ENCODE results near the gene FYB1.
A peak's percentile ranks its signal among the peaks of the same experiment; 100 is the strongest.

FYB1 gene

DNA sequence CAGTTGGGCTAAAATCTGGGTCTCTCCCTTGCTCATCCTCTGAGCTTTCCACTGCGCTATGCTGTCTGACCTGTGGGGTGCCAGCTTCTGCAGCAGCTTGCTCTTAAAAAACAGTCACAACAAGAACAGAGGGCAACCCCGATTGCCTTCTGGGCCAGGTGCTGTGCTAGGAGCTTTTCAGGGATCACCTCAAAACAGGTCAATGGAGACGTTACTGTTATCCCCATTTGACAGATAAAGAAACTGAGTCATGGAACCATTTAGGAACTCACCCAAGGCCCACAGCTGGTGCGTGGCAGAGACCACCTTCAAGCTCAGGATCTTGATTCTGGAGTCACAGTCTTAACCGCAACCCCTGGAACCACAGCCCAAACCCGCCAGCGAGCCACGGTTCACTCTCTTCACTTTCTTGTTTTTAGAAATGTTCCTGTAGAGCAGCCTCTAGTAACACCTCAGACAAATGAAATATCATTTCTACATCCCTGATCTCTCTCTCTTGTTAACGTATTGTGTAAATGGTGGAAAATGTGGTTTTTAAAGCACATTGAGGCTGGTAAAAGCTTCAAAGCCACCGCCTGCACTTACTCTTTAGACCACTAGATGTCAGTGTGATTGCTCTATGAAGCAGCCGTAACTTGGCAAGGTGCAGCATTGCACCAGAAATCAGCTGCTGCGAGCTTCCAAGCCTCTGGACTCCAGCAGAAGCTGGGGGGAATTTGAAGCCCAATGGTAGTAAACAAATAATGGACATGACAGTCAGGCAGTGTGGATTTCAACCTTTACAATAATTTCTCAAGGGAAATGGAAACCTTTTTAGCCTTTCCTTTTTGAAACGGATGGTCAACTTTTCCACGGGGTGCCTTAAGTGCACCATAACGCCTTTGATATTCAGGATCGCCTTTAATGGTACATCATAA is 1.7 kb downstream of the FYB1 start:
- peak overlapping the region; percentile 78 to 80 for H3K4me3 Mint-ChIP-seq
- ATAC-seq, result peak; percentile 84
- H3K4me1 Mint-ChIP-seq, result peaks cover 70% of the 10 kb centered on the region
- H3K27ac Mint-ChIP-seq, result peak overlapping the region; percentile 23 to 85
- DNase-seq, result peak; percentile 78 to 82
- no peaks in the 10 kb centered on the region for H3K9me3 Mint-ChIP-seq
- H3K27me3 Mint-ChIP-seq, result no peaks in the 10 kb centered on the region

- Mint-ChIP-seq H3K27ac (peak overlapping the region; percentile 66 to 81), H3K27me3 (no peaks in the 10 kb centered on the region), H3K4me1 (peaks cover 79% of the 10 kb centered on the region), H3K4me3 (peak overlapping the region; percentile 78 to 80), H3K9me3 (no peaks in the 10 kb centered on the region)
- ATAC-seq, result no peak
- DNase-seq, result no peak
Measured at GRCh38 chr5:39216631-39217030, 2.7 kb downstream of the FYB1 start.

DNA sequence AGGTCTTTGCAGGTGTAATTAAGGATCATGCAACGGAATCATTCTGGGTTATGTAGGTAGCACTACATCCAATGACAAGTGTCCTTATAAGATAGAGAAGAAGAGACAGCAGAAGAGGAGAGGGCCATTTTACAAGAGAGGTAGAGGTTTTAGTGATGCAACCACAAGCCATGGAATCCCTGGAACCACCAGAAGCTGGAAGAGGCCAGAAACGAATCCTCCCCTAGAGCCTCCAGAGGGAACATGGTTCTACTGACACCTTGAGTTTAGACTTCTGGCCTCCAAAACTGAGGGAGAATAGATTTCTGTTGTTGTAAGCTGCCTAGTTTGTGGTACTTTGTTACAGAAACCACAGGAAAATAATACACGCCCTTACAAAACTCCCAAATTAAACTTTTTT is 3.5 kb downstream of the FYB1 start:
- Mint-ChIP-seq H3K4me3 (peak overlapping the region; percentile 53 to 78), H3K4me1 (peaks cover 82% of the 10 kb centered on the region), H3K9me3 (no peaks in the 10 kb centered on the region), H3K27ac (peak overlapping the region in 1 of 2 donors; percentile 70), H3K27me3 (no peaks in the 10 kb centered on the region)
- no peak for DNase-seq
- ATAC-seq, result no peak

- H3K9me3 Mint-ChIP-seq, result no peaks in the 10 kb centered on the region
- DNase-seq, result peak in 1 of 2 donors; percentile 46
- peak; percentile 27 for ATAC-seq
- no peaks in the 10 kb centered on the region for H3K27me3 Mint-ChIP-seq
- H3K4me1 Mint-ChIP-seq, result peaks cover 83% of the 10 kb centered on the region
- H3K27ac Mint-ChIP-seq, result peak overlapping the region; percentile 70 to 89
- peak overlapping the region; percentile 53 to 81 for H3K4me3 Mint-ChIP-seq
Measured at GRCh38 chr5:39214912-39215709, 4.3 kb downstream of the FYB1 start.

- DNase-seq (no peak), ATAC-seq (peak; percentile 22)
Measured at GRCh38 chr5:39213447-39214207, 5.7 kb downstream of the FYB1 start.

DNA sequence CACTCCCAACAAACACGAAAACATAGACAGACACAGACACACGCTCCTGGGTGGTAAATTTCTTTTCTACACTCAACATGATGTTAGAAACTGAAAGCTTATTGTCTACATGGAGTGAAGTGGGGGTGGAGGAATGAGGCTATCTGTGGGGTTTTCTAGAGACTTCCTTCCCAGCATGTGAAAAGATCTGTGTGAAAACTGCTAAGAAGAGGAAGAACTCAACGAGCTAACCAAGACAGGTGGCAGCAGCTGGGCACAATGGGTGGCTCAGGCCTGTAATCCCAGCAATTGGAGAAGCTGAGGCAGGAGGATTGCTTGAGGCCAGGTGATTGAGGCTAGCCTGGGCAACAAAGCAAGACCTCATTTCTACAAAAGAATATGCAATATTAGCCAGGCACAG is 7.6 kb downstream of the FYB1 start:
- Mint-ChIP-seq H3K27ac (peak overlapping the region; percentile 94 to 98), H3K4me3 (peak overlapping the region; percentile 80 to 82), H3K4me1 (peaks cover 98% of the 10 kb centered on the region), H3K9me3 (no peaks in the 10 kb centered on the region), H3K27me3 (no peaks in the 10 kb centered on the region)
- no peak for ATAC-seq
- no peak for DNase-seq

More at GRCh38 chr5:39213447-39214207, 5.7 kb downstream of the FYB1 start:
- Mint-ChIP-seq H3K9me3 (no peaks in the 10 kb centered on the region), H3K4me1 (peaks cover 83% of the 10 kb centered on the region), H3K27me3 (no peaks in the 10 kb centered on the region), H3K27ac (peak overlapping the region; percentile 94 to 96), H3K4me3 (peak overlapping the region; percentile 81 to 83)

DNA sequence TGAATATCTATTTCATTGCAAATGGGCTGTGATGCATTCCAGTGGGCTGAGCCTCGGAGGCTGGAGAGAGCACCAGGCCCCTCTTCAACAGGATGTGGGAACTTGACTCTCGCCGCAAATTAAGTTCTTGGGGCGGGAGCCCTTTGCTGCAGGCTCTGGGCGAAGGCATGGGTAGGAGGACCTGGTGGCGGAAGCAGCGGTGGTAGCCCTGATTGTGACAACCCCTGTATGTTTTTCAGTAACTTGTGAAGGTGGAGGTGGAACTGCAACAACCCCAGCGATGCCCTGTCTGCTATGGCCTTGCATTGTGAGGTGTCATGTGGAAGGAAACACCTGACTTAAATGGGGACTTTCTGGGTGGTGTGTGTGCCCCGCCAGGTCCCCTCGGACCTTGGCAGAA is 9.4 kb downstream of the FYB1 start:
- Mint-ChIP-seq H3K27ac (peak overlapping the region; percentile 92 to 98), H3K4me1 (peaks cover 96% of the 10 kb centered on the region), H3K9me3 (no peaks in the 10 kb centered on the region), H3K27me3 (no peaks in the 10 kb centered on the region), H3K4me3 (peak overlapping the region; percentile 80)
- ATAC-seq, result peak; percentile 89
- DNase-seq, result peak; percentile 81 to 90

- Mint-ChIP-seq H3K27ac (peak overlapping the region; percentile 96 to 98), H3K27me3 (no peaks in the 10 kb centered on the region), H3K9me3 (no peaks in the 10 kb centered on the region), H3K4me3 (peak overlapping the region; percentile 80), H3K4me1 (peaks cover 94% of the 10 kb centered on the region)
- peak in 1 of 2 donors; percentile 49 for DNase-seq
- ATAC-seq, result peak; percentile 37
Measured at GRCh38 chr5:39208471-39208870, 10.9 kb downstream of the FYB1 start.

- H3K27me3 Mint-ChIP-seq, result no peaks in the 10 kb centered on the region
- peaks cover 85% of the 10 kb centered on the region for H3K4me1 Mint-ChIP-seq
- H3K9me3 Mint-ChIP-seq, result no peaks in the 10 kb centered on the region
- DNase-seq, result no peak
- no peak for ATAC-seq
- peak overlapping the region; percentile 96 to 98 for H3K27ac Mint-ChIP-seq
- H3K4me3 Mint-ChIP-seq, result peak overlapping the region; percentile 80
Measured at GRCh38 chr5:39207345-39208045, 11.9 kb downstream of the FYB1 start.

DNA sequence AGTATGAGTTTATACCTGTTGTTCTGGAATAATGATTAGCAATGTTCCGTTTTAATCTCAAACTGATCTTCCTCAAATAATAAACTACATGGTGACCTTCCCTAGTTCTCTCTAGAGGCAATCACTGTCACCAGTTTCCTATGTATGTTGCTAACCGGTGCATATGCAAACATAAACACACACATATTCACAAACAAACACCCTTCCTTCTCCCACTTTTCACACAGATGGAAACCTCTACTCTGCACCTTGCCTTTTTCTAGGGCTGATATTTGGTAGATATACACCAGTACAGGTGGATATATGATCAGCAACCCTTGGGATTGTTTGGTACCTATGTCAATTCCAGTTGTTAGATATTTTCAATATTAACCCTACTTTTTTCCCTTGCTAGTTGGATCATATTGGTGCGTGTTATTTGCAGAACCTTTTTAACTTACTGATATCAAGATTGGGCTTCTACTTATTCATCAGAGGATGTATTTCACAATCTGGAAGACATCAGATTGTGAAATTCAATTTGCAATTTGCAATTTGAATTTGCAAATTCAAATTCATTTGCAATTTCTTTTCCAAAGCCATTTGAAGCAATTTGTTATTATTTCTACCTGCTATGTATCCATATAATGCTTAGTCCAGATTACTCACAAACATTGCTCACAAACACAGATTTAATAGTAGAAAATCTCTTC is 12.6 kb downstream of the FYB1 start:
- Mint-ChIP-seq H3K9me3 (no peaks in the 10 kb centered on the region), H3K4me1 (peaks cover 78% of the 10 kb centered on the region), H3K27me3 (no peaks in the 10 kb centered on the region), H3K4me3 (peak overlapping the region; percentile 38 to 80), H3K27ac (peak overlapping the region in 1 of 2 donors; percentile 84)
- no peak for ATAC-seq
- no peak for DNase-seq

GRCh38 chr5:39205550-39205949 is 13.8 kb downstream of the FYB1 start:
- Mint-ChIP-seq H3K4me1 (peaks cover 67% of the 10 kb centered on the region), H3K27me3 (no peaks in the 10 kb centered on the region), H3K27ac (peak overlapping the region in 1 of 2 donors; percentile 92), H3K9me3 (no peaks in the 10 kb centered on the region), H3K4me3 (peak overlapping the region; percentile 80 to 87)
- no peak for DNase-seq
- ATAC-seq, result no peak

- Mint-ChIP-seq H3K27me3 (no peaks in the 10 kb centered on the region), H3K27ac (peak overlapping the region; percentile 71 to 91), H3K9me3 (no peaks in the 10 kb centered on the region), H3K4me3 (peak overlapping the region; percentile 80 to 87), H3K4me1 (peaks cover 51% of the 10 kb centered on the region)
- DNase-seq (no peak), ATAC-seq (no peak)
Measured at GRCh38 chr5:39203951-39204350, 15.4 kb downstream of the FYB1 start.

DNA sequence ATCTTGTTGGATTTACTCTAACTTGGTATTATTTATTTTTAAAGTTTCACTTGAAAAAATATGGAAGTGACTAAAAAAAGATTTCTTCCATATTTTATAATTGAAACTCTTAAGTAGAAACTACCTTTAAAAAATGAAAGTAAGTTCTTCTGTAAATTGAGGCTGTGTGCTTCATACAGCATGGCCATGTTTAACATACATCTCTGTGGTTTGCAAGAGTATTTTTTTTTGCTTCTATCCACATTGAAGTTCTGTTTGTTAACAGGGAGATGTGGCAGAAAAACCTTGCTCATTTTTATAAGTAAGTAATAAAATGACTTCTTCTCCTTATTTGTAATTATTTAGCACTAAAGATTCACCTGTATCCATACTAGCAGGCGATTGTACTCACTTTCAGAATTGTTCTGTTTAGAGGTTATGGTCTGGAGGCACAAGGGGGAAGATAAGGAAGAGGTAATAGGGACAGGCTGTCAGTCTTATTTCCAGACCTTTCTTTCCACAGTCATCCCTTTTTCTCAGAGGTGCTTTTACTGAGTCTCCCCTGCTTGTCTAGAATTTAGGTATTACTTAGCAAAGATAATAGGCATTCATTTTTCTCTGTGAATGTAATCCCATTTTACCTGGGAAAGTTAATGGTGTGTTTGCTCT is 16.0 kb downstream of the FYB1 start:
- ATAC-seq (no peak), DNase-seq (no peak)
- no peaks in the 10 kb centered on the region for H3K9me3 Mint-ChIP-seq
- H3K4me1 Mint-ChIP-seq, result peaks cover 46% of the 10 kb centered on the region
- H3K27me3 Mint-ChIP-seq, result no peaks in the 10 kb centered on the region
- H3K4me3 Mint-ChIP-seq, result peak overlapping the region; percentile 80 to 87
- peak overlapping the region; percentile 84 to 91 for H3K27ac Mint-ChIP-seq

All from stimulated activated naive CD8-positive, alpha-beta T cell treated with anti-CD3 and anti-CD28 coated beads, Interleukin-15, amount 100 ng/mL, for 72 hours (primary cell).